NB4 (cell line): ENCODE measurements around the gene EI24.

Source experiments
- CTCF ChIP-seq: IDR thresholded peaks from one replicate; pipeline ENCODE4 v1.5.1; 2012; ENCODE audit warnings: low read depth, low read length
- MAX ChIP-seq: IDR thresholded peaks from 2 replicates; pipeline ENCODE4 v1.6.1; 2011; ENCODE audit warnings: low read depth, low read length
- MYC ChIP-seq: IDR thresholded peaks from 2 replicates; pipeline ENCODE4 v1.6.1; 2011; ENCODE audit warnings: low read depth, low read length
- POLR2A ChIP-seq: IDR thresholded peaks from 2 replicates; pipeline ENCODE4 v1.6.1; 2011; ENCODE audit warnings: mild to moderate bottlenecking; ENCODE audit not compliant: insufficient read length; ENCODE audit errors: extremely low read depth

DNA sequence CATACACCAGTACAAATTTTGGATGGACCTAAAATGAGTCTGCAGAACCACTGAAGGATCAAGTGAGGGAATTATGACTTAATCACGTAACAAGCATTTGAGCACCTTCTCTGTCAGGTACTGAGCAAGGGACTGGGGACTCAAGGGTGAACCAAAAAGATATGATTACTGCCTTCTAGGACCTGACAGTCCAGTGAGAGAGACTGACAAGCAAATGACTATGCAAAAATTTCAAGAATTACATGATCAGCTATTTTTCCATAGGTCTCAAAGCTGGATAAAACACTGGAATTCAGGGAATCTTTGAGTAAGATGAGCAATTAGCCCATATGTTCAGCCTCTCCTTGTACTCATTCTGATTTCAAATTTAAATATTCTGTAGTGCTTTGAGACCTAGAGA is 18.2 kb downstream of the EI24 start:
- TF ChIP-seq POLR2A, result no peak
- no peak for TF ChIP-seq MAX
- no peak for TF ChIP-seq CTCF
- TF ChIP-seq MYC, result no peak
